Uterus (tissue), 2 donors: Measurements from ENCODE around the gene PDE6H.

Source experiments
- POLR2A ChIP-seq, 2 donors: fragments of 450-650 bp; IDR thresholded peaks; one replicate each; pipeline ENCODE4 v1.6.1; 2016; ENCODE audit warnings: antibody characterized with exemption in 2 of 2, mild to moderate bottlenecking in 1 of 2, moderate library complexity in 1 of 2
- TF ChIP-seq, protein P1 (sequence below), 4 experiments: fragments of 200-600 bp in 2 of 4; fragments of 450-650 bp in 2 of 4; sonication (generic) in 2 of 4; IDR thresholded peaks; one replicate each; pipeline ENCODE4 v1.5.1; 2016 to 2019; ENCODE audit warnings: antibody characterized with exemption in 4 of 4, mild to moderate bottlenecking in 2 of 4, moderate library complexity in 1 of 4

DNA sequence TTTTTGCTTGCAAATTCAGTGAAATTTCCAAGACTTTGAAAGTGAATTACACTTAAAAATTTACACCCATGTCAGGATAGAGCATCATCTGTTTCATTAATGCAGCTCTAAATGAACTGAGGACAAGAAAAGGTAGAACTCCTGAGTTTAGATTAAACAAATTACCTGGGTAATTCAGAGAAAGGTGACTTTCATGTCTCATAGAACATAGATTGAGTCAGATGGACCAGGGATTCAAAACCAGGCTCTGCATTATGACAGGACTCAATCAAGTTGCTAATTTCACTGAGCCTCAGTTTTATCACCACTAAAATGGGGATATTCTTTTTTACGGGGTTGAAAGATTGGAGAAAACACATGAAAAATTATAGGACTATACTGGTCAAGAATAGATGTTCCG lies 15.9 kb upstream of the PDE6H start:
- TF ChIP-seq, protein P1, sequence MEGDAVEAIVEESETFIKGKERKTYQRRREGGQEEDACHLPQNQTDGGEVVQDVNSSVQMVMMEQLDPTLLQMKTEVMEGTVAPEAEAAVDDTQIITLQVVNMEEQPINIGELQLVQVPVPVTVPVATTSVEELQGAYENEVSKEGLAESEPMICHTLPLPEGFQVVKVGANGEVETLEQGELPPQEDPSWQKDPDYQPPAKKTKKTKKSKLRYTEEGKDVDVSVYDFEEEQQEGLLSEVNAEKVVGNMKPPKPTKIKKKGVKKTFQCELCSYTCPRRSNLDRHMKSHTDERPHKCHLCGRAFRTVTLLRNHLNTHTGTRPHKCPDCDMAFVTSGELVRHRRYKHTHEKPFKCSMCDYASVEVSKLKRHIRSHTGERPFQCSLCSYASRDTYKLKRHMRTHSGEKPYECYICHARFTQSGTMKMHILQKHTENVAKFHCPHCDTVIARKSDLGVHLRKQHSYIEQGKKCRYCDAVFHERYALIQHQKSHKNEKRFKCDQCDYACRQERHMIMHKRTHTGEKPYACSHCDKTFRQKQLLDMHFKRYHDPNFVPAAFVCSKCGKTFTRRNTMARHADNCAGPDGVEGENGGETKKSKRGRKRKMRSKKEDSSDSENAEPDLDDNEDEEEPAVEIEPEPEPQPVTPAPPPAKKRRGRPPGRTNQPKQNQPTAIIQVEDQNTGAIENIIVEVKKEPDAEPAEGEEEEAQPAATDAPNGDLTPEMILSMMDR (IDR thresholded peaks at IDR 0.05) = no peak
- no peak for TF ChIP-seq POLR2A (IDR thresholded peaks at IDR 0.05)
